ACC112 (cell line): ENCODE results near the gene MAP3K13.

Experiments used
- H2AFZ ChIP-seq: fragments of 200-600 bp; sonication (generic); one replicate; pipeline ENCODE4 v1.6.0; 2017; ENCODE audit warnings: antibody characterized with exemption, low read length; ENCODE audit not compliant: unreplicated experiment
- H3K27ac ChIP-seq: fragments of 200-600 bp; sonication (generic); 2 replicates; pipeline ENCODE4 v1.5.1; 2014; ENCODE audit warnings: low read depth, mild to moderate bottlenecking, antibody characterized with exemption, low read length, moderate library complexity
- H3K27me3 ChIP-seq: fragments of 200-600 bp; sonication (generic); 2 replicates; pipeline ENCODE4 v1.6.1; 2014; ENCODE audit warnings: mild to moderate bottlenecking, antibody characterized with exemption, low read length, moderate library complexity, mixed read lengths; ENCODE audit not compliant: insufficient read depth
- H3K36me3 ChIP-seq: fragments of 200-600 bp; sonication (generic); 2 replicates; pipeline ENCODE4 v1.6.1; 2016; ENCODE audit warnings: mild to moderate bottlenecking, antibody characterized with exemption, low read length, moderate library complexity, mixed read lengths; ENCODE audit not compliant: insufficient read depth
- H3K4me1 ChIP-seq: fragments of 200-600 bp; sonication (generic); one replicate; pipeline ENCODE4 v1.6.1; 2016; ENCODE audit warnings: low read length, mixed read lengths; ENCODE audit not compliant: insufficient read depth, unreplicated experiment, control insufficient read depth
- H3K4me3 ChIP-seq: fragments of 200-600 bp; sonication (generic); 2 replicates; pipeline ENCODE4 v1.5.1; 2014; ENCODE audit warnings: mild to moderate bottlenecking, low read depth, low read length
- H3K79me2 ChIP-seq: fragments of 200-600 bp; sonication (generic); one replicate; pipeline ENCODE4 v1.6.0; 2016; ENCODE audit warnings: low read length; ENCODE audit not compliant: control insufficient read depth, unreplicated experiment, insufficient read depth

The MAP3K13 gene

GRCh38 chr3:185328324-185329004 lies 34.5 kb upstream of the MAP3K13 start:
- peaks cover 12% of the 10 kb centered on the region for H3K4me1 ChIP-seq
- no peak overlapping the region for H3K4me3 ChIP-seq
- H3K27me3 ChIP-seq: no peaks in the 10 kb centered on the region
- H3K79me2 ChIP-seq: no peaks in the 10 kb centered on the region
- no peaks in the 10 kb centered on the region for H3K36me3 ChIP-seq
- no peak overlapping the region for H2AFZ ChIP-seq
- H3K27ac ChIP-seq: no peak overlapping the region

GRCh38 chr3:185330238-185330637 lies 32.7 kb upstream of the MAP3K13 start:
- peaks cover 12% of the 10 kb centered on the region for H3K4me1 ChIP-seq
- H3K4me3 ChIP-seq: no peak overlapping the region
- no peaks in the 10 kb centered on the region for H3K79me2 ChIP-seq
- no peaks in the 10 kb centered on the region for H3K36me3 ChIP-seq
- no peak overlapping the region for H3K27ac ChIP-seq
- H3K27me3 ChIP-seq: no peaks in the 10 kb centered on the region
- H2AFZ ChIP-seq: no peak overlapping the region

- H2AFZ ChIP-seq: no peak overlapping the region
- H3K4me3 ChIP-seq: no peak overlapping the region
- H3K79me2 ChIP-seq: no peaks in the 10 kb centered on the region
- H3K4me1 ChIP-seq: peaks cover 13% of the 10 kb centered on the region
- H3K27ac ChIP-seq: no peak overlapping the region
- no peaks in the 10 kb centered on the region for H3K36me3 ChIP-seq
- H3K27me3 ChIP-seq: no peaks in the 10 kb centered on the region
These were observed 32.3 kb upstream of the MAP3K13 start for GRCh38 chr3:185330644-185331043.

- no peaks in the 10 kb centered on the region for H3K36me3 ChIP-seq
- H3K4me3 ChIP-seq: peak overlapping the region; percentile 49
- peaks cover 19% of the 10 kb centered on the region for H3K4me1 ChIP-seq
- H2AFZ ChIP-seq: peak overlapping the region; percentile 28
- H3K27ac ChIP-seq: peak overlapping the region; percentile 70
- no peaks in the 10 kb centered on the region for H3K27me3 ChIP-seq
- no peaks in the 10 kb centered on the region for H3K79me2 ChIP-seq
These were observed 30.8 kb upstream of the MAP3K13 start for GRCh38 chr3:185332026-185332735.

- Histone ChIP-seq H3K4me3 (no peak overlapping the region), H3K4me1 (peaks cover 19% of the 10 kb centered on the region), H3K27ac (no peak overlapping the region), H2AFZ (no peak overlapping the region), H3K79me2 (no peaks in the 10 kb centered on the region), H3K27me3 (no peaks in the 10 kb centered on the region), H3K36me3 (no peaks in the 10 kb centered on the region)
These were observed 27.1 kb upstream of the MAP3K13 start for GRCh38 chr3:185335799-185336198.

- H2AFZ ChIP-seq: no peak overlapping the region
- no peaks in the 10 kb centered on the region for H3K36me3 ChIP-seq
- H3K79me2 ChIP-seq: no peaks in the 10 kb centered on the region
- H3K27me3 ChIP-seq: no peaks in the 10 kb centered on the region
- no peak overlapping the region for H3K27ac ChIP-seq
- H3K4me3 ChIP-seq: no peak overlapping the region
- H3K4me1 ChIP-seq: peaks cover 19% of the 10 kb centered on the region
These were observed 25.6 kb upstream of the MAP3K13 start for GRCh38 chr3:185337231-185337816.

- Histone ChIP-seq H3K79me2 (no peaks in the 10 kb centered on the region), H3K27ac (no peak overlapping the region), H2AFZ (no peak overlapping the region), H3K27me3 (no peaks in the 10 kb centered on the region), H3K4me3 (no peak overlapping the region), H3K36me3 (no peaks in the 10 kb centered on the region), H3K4me1 (peaks cover 24% of the 10 kb centered on the region)
These were observed 23.0 kb upstream of the MAP3K13 start for GRCh38 chr3:185339945-185340344.

- Histone ChIP-seq H3K4me1 (peaks cover 21% of the 10 kb centered on the region), H3K27ac (no peak overlapping the region), H2AFZ (no peak overlapping the region), H3K79me2 (no peaks in the 10 kb centered on the region), H3K27me3 (no peaks in the 10 kb centered on the region), H3K4me3 (no peak overlapping the region), H3K36me3 (no peaks in the 10 kb centered on the region)
These were observed 22.2 kb upstream of the MAP3K13 start for GRCh38 chr3:185340751-185341150.

GRCh38 chr3:185341616-185342458 lies 21.1 kb upstream of the MAP3K13 start:
- no peak overlapping the region for H3K27ac ChIP-seq
- peaks cover 16% of the 10 kb centered on the region for H3K4me1 ChIP-seq
- H3K36me3 ChIP-seq: no peaks in the 10 kb centered on the region
- no peaks in the 10 kb centered on the region for H3K27me3 ChIP-seq
- H2AFZ ChIP-seq: no peak overlapping the region
- H3K79me2 ChIP-seq: no peaks in the 10 kb centered on the region
- no peak overlapping the region for H3K4me3 ChIP-seq

GRCh38 chr3:185342459-185343174 lies 20.3 kb upstream of the MAP3K13 start:
- Histone ChIP-seq H3K36me3 (no peaks in the 10 kb centered on the region), H2AFZ (peak overlapping the region; percentile 18), H3K79me2 (no peaks in the 10 kb centered on the region), H3K27me3 (no peaks in the 10 kb centered on the region), H3K27ac (no peak overlapping the region), H3K4me1 (peaks cover 16% of the 10 kb centered on the region), H3K4me3 (no peak overlapping the region)
